ENCODE measurements around the gene TTLL10. TPM values are rescaled to one million over a fixed set of nuclear protein-coding genes. Genes with fewer than 3 reads are reported as not detected.

Gene TTLL10, protein sequence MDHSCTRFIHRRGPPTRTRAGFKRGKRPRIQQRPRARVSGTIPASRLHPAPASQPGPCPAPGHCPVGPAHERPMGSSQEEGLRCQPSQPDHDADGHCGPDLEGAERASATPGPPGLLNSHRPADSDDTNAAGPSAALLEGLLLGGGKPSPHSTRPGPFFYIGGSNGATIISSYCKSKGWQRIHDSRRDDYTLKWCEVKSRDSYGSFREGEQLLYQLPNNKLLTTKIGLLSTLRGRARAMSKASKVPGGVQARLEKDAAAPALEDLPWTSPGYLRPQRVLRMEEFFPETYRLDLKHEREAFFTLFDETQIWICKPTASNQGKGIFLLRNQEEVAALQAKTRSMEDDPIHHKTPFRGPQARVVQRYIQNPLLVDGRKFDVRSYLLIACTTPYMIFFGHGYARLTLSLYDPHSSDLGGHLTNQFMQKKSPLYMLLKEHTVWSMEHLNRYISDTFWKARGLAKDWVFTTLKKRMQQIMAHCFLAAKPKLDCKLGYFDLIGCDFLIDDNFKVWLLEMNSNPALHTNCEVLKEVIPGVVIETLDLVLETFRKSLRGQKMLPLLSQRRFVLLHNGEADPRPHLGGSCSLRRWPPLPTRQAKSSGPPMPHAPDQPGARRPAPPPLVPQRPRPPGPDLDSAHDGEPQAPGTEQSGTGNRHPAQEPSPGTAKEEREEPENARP
- not detected in 2 replicates for polyA plus RNA-seq (2011; rRNA removed)
- polyA minus RNA-seq (2011; rRNA and poly(A)+ RNA removed) = not detected in 2 replicates

DNA sequence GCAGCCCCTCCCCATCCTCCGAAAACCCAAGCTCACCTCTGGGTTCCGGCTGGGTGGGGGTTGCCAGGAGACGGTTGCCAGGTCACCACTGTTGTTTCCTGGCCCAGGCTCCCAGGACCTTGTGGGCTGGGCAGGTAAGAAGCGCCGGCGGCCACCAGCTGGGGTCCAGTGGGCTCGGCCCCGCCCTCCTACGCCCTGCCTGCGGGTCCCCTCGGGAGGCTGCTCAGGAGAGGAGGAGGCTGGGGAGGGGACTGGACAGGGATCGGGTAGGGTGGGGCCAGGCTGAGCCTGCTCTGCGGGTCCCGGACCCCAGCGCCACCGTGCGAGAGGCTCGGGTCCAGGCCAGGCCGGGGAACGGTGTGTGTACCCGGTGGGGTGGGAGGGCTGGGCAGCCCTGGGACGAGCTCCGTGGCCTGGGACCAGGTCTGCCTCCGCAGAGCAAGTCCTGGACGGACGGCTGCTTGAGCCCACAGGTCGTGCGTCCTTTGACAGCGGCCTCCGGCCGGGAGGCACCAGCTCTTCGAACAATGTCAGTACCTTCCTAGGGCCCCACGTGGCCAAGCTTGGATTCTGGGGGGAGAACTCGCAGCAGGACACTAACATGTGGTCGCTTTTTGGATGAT lies at the start of gene TTLL10:
TSS of gene TTLL10 (plus strand) at position 88 of the 623 bp plus-strand sequence. CDS start 5,336 bp downstream, outside the sequence.
- TF ChIP-seq CTCF (IDR thresholded peaks at IDR 0.05; ENCODE audit: low read depth, low read length) = no peak
- Histone ChIP-seq H3K27ac (ENCODE audit: low read depth, low read length) (no peak within 1 kb of the TSS), H3K9me3 (ENCODE audit: control insufficient read depth, insufficient read depth, low read length) (peaks cover 16% of the 10 kb centered on the region), H3K27me3 (ENCODE audit: control insufficient read depth, insufficient read depth, low read length) (peaks cover 75% of the 10 kb centered on the region), H3K4me3 (ENCODE audit: low read depth, low read length) (no peak within 1 kb of the TSS)
- CTCF ChIA-PET = no interaction called here
- POLR2A ChIA-PET = no interaction called here
- no peak for DNase-seq (ENCODE audit: low read depth, low spot score)

DNA sequence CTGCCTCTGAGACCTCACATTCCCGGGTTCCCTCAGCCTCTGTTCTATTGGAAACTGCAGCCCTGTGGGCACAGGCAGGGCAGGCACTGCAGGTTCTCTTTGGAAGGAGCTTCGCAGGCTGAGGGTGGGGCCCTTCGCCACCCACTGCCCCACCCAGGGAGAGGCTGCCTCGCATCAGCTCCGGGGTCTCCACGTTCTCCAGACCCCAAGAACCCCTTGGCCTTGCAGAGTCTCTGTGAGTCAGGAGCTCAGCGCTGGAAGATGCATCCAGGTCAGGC lies 49.2 kb upstream of the TTLL10 start:
- DNase-seq (ENCODE audit: low read depth, low spot score) = no peak
- peaks cover 6% of the 10 kb centered on the region for H3K27me3 ChIP-seq (ENCODE audit: control insufficient read depth, insufficient read depth, low read length)
- TF ChIP-seq CTCF (IDR thresholded peaks at IDR 0.05; ENCODE audit: low read depth, low read length) = no peak
- H3K9me3 ChIP-seq (ENCODE audit: control insufficient read depth, insufficient read depth, low read length) = peaks cover 8% of the 10 kb centered on the region
- ChIA-PET POLR2A (no interaction called here), CTCF (no interaction called here)
- no peak overlapping the region for H3K4me3 ChIP-seq (ENCODE audit: low read depth, low read length)
- H3K27ac ChIP-seq (ENCODE audit: low read depth, low read length) = no peak overlapping the region

- Histone ChIP-seq H3K27ac (ENCODE audit: low read depth, low read length) (no peak overlapping the region), H3K4me3 (ENCODE audit: low read depth, low read length) (no peak overlapping the region), H3K9me3 (ENCODE audit: control insufficient read depth, insufficient read depth, low read length) (peaks cover 8% of the 10 kb centered on the region), H3K27me3 (ENCODE audit: control insufficient read depth, insufficient read depth, low read length) (peaks cover 7% of the 10 kb centered on the region)
- ChIA-PET POLR2A (no interaction called here), CTCF (no interaction called here)
- no peak for DNase-seq (ENCODE audit: low read depth, low spot score)
- TF ChIP-seq CTCF (IDR thresholded peaks at IDR 0.05; ENCODE audit: low read depth, low read length) = no peak
These were observed 48.7 kb upstream of the TTLL10 start for GRCh38 chr1:1124786-1125642.

GRCh38 chr1:1125945-1126344 lies 47.7 kb upstream of the TTLL10 start:
- H3K9me3 ChIP-seq (ENCODE audit: control insufficient read depth, insufficient read depth, low read length) = peaks cover 8% of the 10 kb centered on the region
- H3K27ac ChIP-seq (ENCODE audit: low read depth, low read length) = no peak overlapping the region
- no peak overlapping the region for H3K4me3 ChIP-seq (ENCODE audit: low read depth, low read length)
- no peak for TF ChIP-seq CTCF (IDR thresholded peaks at IDR 0.05; ENCODE audit: low read depth, low read length)
- peaks cover 10% of the 10 kb centered on the region for H3K27me3 ChIP-seq (ENCODE audit: control insufficient read depth, insufficient read depth, low read length)
- CTCF ChIA-PET = no interaction called here
- no peak for DNase-seq (ENCODE audit: low read depth, low spot score)
- POLR2A ChIA-PET = interaction anchor here (0.7 kb wide), 1 partner anchor 98 kb away, joined by 6 read pairs; no protein-coding TSS in a partner anchor
